Panc1 (cell line): ENCODE measurements around the gene CWH43. TPM values are rescaled to one million over a fixed set of nuclear protein-coding genes. Genes with fewer than 3 reads are reported as not detected.

Experiments
- ATAC-seq: fragments of 200-7000 bp; cut with Tn5 transposase; 2 replicates; pipeline ENCODE4 v1.9.1; 2020; ENCODE audit warnings: mild to moderate bottlenecking, moderate library complexity
- BruUV-seq: library from RNA; stranded (reverse); fragments of 400-500 nt; replicated peaks from 2 replicates; lab custom pipeline; 2021; lab: Mats Ljungman, UMichigan
- CTCF ChIA-PET: fragments of 300-600 bp; sonication (Branson Sonifier 250); formaldehyde crosslinking; loops from one replicate; lab custom pipeline; 2022; ENCODE audit warnings: antibody characterized with exemption; lab: Charles Lee
- POLR2A ChIA-PET: fragments of 300-600 bp; sonication (Branson Sonifier 250); formaldehyde crosslinking; loops from one replicate; lab custom pipeline; 2022; ENCODE audit warnings: antibody characterized with exemption; lab: Charles Lee
- DNase-seq: peaks from one replicate; pipeline ENCODE4 v3.0.0-alpha.2; 2010; ENCODE audit warnings: low read depth, low spot score
- H3K27ac ChIP-seq: 2 replicates; pipeline ENCODE4 v1.5.1; 2011; ENCODE audit warnings: mild to moderate bottlenecking, low read length, inconsistent platforms
- H3K27me3 ChIP-seq: fragments of 200-500 bp; sonication (Bioruptor generic); 2 replicates; pipeline ENCODE4 v1.6.0; 2014; ENCODE audit warnings: low read length, inconsistent platforms; ENCODE audit not compliant: control insufficient read depth, insufficient read depth
- H3K36me3 ChIP-seq: fragments of 200-500 bp; sonication (Bioruptor generic); 2 replicates; pipeline ENCODE4 v1.5.1; 2014; ENCODE audit warnings: inconsistent platforms, mild to moderate bottlenecking, low read length, moderate library complexity; ENCODE audit not compliant: control insufficient read depth, insufficient read depth
- H3K4me1 ChIP-seq: 2 replicates; pipeline ENCODE4 v1.5.1; 2011; ENCODE audit warnings: inconsistent platforms, mild to moderate bottlenecking, low read length, moderate library complexity; ENCODE audit not compliant: control insufficient read depth, insufficient read depth
- H3K4me3 ChIP-seq, 2 experiments: 2 replicates each; pipeline ENCODE4 v1.5.1; 2011 to 2012; ENCODE audit warnings: low read depth in 2 of 2, low read length in 2 of 2, mild to moderate bottlenecking in 2 of 2, inconsistent platforms in 1 of 2, moderate library complexity in 1 of 2
- H3K9me3 ChIP-seq: fragments of 200-500 bp; sonication (Bioruptor generic); 2 replicates; pipeline ENCODE4 v1.5.1; 2014; ENCODE audit warnings: low read depth, mild to moderate bottlenecking, inconsistent platforms, low read length, moderate library complexity; ENCODE audit not compliant: control insufficient read depth, insufficient read depth
- CTCF ChIP-seq: fragments of 450-650 bp; IDR thresholded peaks from 2 replicates; pipeline ENCODE4 v1.5.1; 2017; ENCODE audit warnings: mild to moderate bottlenecking
- POLR2AphosphoS5 ChIP-seq: IDR thresholded peaks from 2 replicates; pipeline ENCODE4 v1.6.1; 2012; ENCODE audit warnings: mild to moderate bottlenecking, low read depth, low read length, moderate library complexity
- REST ChIP-seq, 2 experiments: IDR thresholded peaks; 2 replicates each; pipeline ENCODE4 v1.6.1; 2011 to 2012; ENCODE audit warnings: low read depth in 2 of 2, control low read depth in 1 of 2, low read length in 1 of 2, mild to moderate bottlenecking in 1 of 2, moderate library complexity in 1 of 2; ENCODE audit not compliant: insufficient read depth in 1 of 2
- SIN3A ChIP-seq: IDR thresholded peaks from 2 replicates; pipeline ENCODE4 v1.6.1; 2012; ENCODE audit warnings: low read depth, mild to moderate bottlenecking, low read length, moderate library complexity, borderline replicate concordance; ENCODE audit not compliant: insufficient read depth
- TCF7L2 ChIP-seq: IDR thresholded peaks from 2 replicates; pipeline ENCODE4 v1.6.1; 2011; ENCODE audit warnings: mild to moderate bottlenecking, low read depth, low read length, inconsistent platforms
- in situ Hi-C: cut with HindIII; loops from 2 replicates; pipeline ENCODE4 v1.10.0; 2016; ENCODE audit warnings: low sequenced_read_pairs, low pct_unique_long_range_greater_than_20kb
- intact Hi-C: fragments of 100-400 bp; cut with micrococcal nuclease; formaldehyde crosslinking; loops from one replicate; pipeline ENCODE4 v1.10.0; 2022; ENCODE audit not compliant: unreplicated experiment
- total RNA-seq: library from RNA; stranded (reverse); gene quantifications from one replicate; pipeline ENCODE4 v1.2.1, GENCODE V29; 2021; ENCODE audit not compliant: unreplicated experiment

CWH43 gene
- total RNA-seq, 1 experiment from 2014 or later = not detected

- no peaks in the 10 kb centered on the region for H3K4me1 ChIP-seq
- TF ChIP-seq CTCF = no peak
- no peak for TF ChIP-seq REST (IDR thresholded peaks at IDR 0.05; ENCODE audit: insufficient read depth in 1 of 2, low read depth in 2 of 2, low read length in 1 of 2)
- no peak for TF ChIP-seq TCF7L2
- no peak for TF ChIP-seq POLR2AphosphoS5
- no peak for TF ChIP-seq SIN3A
- no peak overlapping the region for H3K27ac ChIP-seq
- ATAC-seq = no peak
- H3K9me3 ChIP-seq = no peaks in the 10 kb centered on the region
- no TSS peak for BruUV-seq
- ChIA-PET POLR2A (no interaction called here), CTCF (no interaction called here)
- intact Hi-C loops = no loop called here
- no peak for DNase-seq
- H3K4me3 ChIP-seq = no peak overlapping the region
- H3K27me3 ChIP-seq = no peaks in the 10 kb centered on the region
- in situ Hi-C loops = no loop called here
- H3K36me3 ChIP-seq = no peaks in the 10 kb centered on the region
These were observed 38.3 kb upstream of the CWH43 start for GRCh38 chr4:48947731-48948130.

GRCh38 chr4:48949086-48949485, 37.0 kb upstream of the CWH43 start:
- no TSS peak for BruUV-seq
- no peaks in the 10 kb centered on the region for H3K27me3 ChIP-seq
- no peaks in the 10 kb centered on the region for H3K9me3 ChIP-seq
- no peak for TF ChIP-seq CTCF
- ChIA-PET CTCF (interaction anchor here (1.0 kb wide), 1 partner anchor 36 kb away, joined by 3 read pairs; no protein-coding TSS in a partner anchor), POLR2A (no interaction called here)
- in situ Hi-C loops = no loop called here
- H3K4me1 ChIP-seq = no peaks in the 10 kb centered on the region
- H3K36me3 ChIP-seq = no peaks in the 10 kb centered on the region
- H3K27ac ChIP-seq = no peak overlapping the region
- H3K4me3 ChIP-seq = no peak overlapping the region
- DNase-seq = no peak
- intact Hi-C loops = no loop called here
- ATAC-seq = no peak
